ENCODE results near the gene C17orf107. TPM values are rescaled to one million over a fixed set of nuclear protein-coding genes. Genes with fewer than 3 reads are reported as not detected.
A peak's percentile ranks its signal among the peaks of the same experiment; 100 is the strongest.

C17orf107 gene
- total and polyA plus RNA-seq, 9 of the 15 experiments (the other 6 are each of a cell fraction or from before 2014, with no cell fraction given): 0.05 to 0.29 (median 0.07) TPM; not detected in 4

DNA sequence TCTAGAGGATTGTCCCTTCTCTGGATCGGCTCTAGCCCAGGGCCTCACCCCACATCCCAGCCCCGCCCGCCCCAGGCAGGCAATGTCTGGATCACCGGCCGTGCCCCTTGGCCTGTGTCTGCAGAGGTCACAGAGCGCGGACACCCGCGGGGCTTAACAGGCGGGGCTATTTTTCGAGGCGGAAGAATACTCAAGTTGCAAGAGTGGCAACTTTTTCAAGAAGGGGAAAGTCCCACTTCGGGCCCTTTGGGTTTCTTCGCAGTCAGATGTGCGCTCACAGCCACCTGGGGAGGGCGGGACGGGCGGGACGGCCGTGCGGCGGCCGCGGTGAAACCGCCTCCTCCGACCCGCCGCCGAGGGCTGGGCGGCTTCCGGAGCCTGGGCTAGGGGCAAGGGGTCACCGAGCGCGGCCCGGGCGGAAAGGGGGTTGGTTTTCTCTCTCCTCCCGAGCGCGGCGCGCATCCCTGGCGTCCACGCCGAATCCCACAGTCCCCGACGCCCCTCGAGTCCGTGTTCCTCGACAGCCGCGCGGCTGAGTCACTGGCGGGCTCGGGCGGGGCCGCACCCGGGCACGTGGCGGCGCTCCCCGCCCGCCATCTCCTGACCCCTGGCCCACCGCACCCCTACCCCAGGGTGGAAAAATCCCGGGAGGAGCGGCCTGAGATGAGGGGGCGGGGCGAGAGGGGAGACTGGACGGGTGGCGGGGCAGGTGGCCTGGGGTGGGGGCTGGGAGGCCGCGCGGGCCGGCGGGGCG is 50.2 kb downstream of the C17orf107 start (continued):
- TF ChIP-seq, protein P1, sequence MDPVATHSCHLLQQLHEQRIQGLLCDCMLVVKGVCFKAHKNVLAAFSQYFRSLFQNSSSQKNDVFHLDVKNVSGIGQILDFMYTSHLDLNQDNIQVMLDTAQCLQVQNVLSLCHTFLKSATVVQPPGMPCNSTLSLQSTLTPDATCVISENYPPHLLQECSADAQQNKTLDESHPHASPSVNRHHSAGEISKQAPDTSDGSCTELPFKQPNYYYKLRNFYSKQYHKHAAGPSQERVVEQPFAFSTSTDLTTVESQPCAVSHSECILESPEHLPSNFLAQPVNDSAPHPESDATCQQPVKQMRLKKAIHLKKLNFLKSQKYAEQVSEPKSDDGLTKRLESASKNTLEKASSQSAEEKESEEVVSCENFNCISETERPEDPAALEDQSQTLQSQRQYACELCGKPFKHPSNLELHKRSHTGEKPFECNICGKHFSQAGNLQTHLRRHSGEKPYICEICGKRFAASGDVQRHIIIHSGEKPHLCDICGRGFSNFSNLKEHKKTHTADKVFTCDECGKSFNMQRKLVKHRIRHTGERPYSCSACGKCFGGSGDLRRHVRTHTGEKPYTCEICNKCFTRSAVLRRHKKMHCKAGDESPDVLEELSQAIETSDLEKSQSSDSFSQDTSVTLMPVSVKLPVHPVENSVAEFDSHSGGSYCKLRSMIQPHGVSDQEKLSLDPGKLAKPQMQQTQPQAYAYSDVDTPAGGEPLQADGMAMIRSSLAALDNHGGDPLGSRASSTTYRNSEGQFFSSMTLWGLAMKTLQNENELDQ (CRISPR knock-in tag; IDR thresholded peaks at IDR 0.05; ENCODE audit: borderline replicate concordance): no peak
- TF ChIP-seq JUNB (CRISPR knock-in tag; conservative IDR thresholded peaks at IDR 0.05) (0 out of 2 replicates have a peak, but pooled peaks have one; percentile 11), BCL6 (CRISPR knock-in tag; IDR thresholded peaks at IDR 0.05) (0 out of 2 replicates have a peak, but pooled peaks have one; percentile 50), PCBP1 (IDR thresholded peaks at IDR 0.05; ENCODE audit: low read depth, low read length, poor library complexity, severe bottlenecking) (peak; percentile 69), ZNF311 (CRISPR knock-in tag; IDR thresholded peaks at IDR 0.05) (no peak), ETV1 (tag; conservative IDR thresholded peaks at IDR 0.05; ENCODE audit: low read depth) (0 out of 2 replicates have a peak, but pooled peaks have one; percentile 15), ELF4 (CRISPR knock-in tag; IDR thresholded peaks at IDR 0.05) (no peak), ZC3H4 (CRISPR knock-in tag; IDR thresholded peaks at IDR 0.05; ENCODE audit: borderline replicate concordance) (no peak), NFE2 (IDR thresholded peaks at IDR 0.05; ENCODE audit: low read depth) (0 out of 2 replicates have a peak, but pooled peaks have one; percentile 23), KDM1A (IDR thresholded peaks at IDR 0.05) (peak in 1 of 2 experiments; percentile 16; a peak in 1 of 4 replicates), ESRRA (IDR thresholded peaks at IDR 0.05; ENCODE audit: borderline replicate concordance, low read depth) (0 out of 2 replicates have a peak, but pooled peaks have one; percentile 14), ATF3 (IDR thresholded peaks at IDR 0.05) (no peak), ATF3 (CRISPR knock-in tag; conservative IDR thresholded peaks at IDR 0.05) (no peak), SRSF7 (optimal IDR thresholded peaks at IDR 0.05; ENCODE audit: low read depth, low read length) (no peak), TAL1 (IDR thresholded peaks at IDR 0.05) (no peak), ZNF583 (CRISPR knock-in tag; IDR thresholded peaks at IDR 0.05) (0 out of 2 replicates have a peak, but pooled peaks have one; percentile 8), MAZ (CRISPR knock-in tag; conservative IDR thresholded peaks at IDR 0.05 in 1 of 2, IDR thresholded peaks at IDR 0.05 in 1 of 2) (peak; percentile 49 to 64; a peak in 1 of 4 replicates), NCOA6 (IDR thresholded peaks at IDR 0.05) (peak; percentile 89), ZNF644 (tag; IDR thresholded peaks at IDR 0.05; ENCODE audit: low read depth) (no peak)
- TF ChIP-seq, protein P2, sequence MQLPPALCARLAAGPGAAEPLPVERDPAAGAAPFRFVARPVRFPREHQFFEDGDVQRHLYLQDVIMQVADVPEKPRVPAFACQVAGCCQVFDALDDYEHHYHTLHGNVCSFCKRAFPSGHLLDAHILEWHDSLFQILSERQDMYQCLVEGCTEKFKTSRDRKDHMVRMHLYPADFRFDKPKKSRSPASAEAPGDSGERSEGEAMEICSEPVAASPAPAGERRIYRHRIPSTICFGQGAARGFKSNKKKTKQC (CRISPR knock-in tag; IDR thresholded peaks at IDR 0.05): 0 out of 2 replicates have a peak, but pooled peaks have one; percentile 31
- TF ChIP-seq, protein P3, sequence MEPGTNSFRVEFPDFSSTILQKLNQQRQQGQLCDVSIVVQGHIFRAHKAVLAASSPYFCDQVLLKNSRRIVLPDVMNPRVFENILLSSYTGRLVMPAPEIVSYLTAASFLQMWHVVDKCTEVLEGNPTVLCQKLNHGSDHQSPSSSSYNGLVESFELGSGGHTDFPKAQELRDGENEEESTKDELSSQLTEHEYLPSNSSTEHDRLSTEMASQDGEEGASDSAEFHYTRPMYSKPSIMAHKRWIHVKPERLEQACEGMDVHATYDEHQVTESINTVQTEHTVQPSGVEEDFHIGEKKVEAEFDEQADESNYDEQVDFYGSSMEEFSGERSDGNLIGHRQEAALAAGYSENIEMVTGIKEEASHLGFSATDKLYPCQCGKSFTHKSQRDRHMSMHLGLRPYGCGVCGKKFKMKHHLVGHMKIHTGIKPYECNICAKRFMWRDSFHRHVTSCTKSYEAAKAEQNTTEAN (CRISPR knock-in tag; IDR thresholded peaks at IDR 0.05): no peak
- TF ChIP-seq, protein P4, sequence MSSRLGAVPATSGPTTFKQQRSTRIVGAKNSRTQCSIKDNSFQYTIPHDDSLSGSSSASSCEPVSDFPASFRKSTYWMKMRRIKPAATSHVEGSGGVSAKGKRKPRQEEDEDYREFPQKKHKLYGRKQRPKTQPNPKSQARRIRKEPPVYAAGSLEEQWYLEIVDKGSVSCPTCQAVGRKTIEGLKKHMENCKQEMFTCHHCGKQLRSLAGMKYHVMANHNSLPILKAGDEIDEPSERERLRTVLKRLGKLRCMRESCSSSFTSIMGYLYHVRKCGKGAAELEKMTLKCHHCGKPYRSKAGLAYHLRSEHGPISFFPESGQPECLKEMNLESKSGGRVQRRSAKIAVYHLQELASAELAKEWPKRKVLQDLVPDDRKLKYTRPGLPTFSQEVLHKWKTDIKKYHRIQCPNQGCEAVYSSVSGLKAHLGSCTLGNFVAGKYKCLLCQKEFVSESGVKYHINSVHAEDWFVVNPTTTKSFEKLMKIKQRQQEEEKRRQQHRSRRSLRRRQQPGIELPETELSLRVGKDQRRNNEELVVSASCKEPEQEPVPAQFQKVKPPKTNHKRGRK (tag; IDR thresholded peaks at IDR 0.05): no peak
